Transverse colon (tissue), 4 donors: ENCODE results near the gene RASSF10.

Source experiments
- POLR2AphosphoS5 ChIP-seq, 3 donors: sonication (generic); formaldehyde crosslinking; IDR thresholded peaks; one replicate each; pipeline ENCODE4 v1.6.1; 2016; ENCODE audit warnings: antibody characterized with exemption in 3 of 3
- TF ChIP-seq, protein P1 (sequence below), 5 experiments: fragments of 200-600 bp in 3 of 5; fragments of 450-650 bp in 2 of 5; sonication (generic) in 3 of 5; IDR thresholded peaks; 1 replicate in 2 of 5; 2 replicates in 3 of 5; pipeline ENCODE4 v1.5.1; 2016 to 2017; ENCODE audit warnings: antibody characterized with exemption in 5 of 5, inconsistent platforms in 3 of 5, mild to moderate bottlenecking in 2 of 5, moderate library complexity in 1 of 5

DNA sequence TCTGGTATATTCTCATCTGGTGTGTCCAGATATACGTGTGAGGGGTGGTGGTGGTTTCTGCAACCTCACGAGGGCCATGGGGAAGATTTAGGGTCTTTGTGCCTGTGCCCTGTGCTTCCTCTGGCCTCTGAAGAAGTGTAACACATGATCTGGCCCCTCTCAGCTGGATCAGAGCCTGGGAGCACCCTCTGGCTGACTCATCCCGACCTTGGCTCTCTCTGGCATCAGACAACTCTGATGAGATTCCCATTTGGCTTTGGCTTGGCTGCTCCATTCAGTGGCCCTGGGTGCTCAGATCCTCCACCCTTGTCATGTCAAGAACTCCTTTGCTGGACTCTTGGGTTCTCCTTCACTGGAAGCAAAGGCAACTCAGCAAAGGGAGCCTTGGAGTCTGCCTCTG lies 45.2 kb downstream of the RASSF10 start:
- TF ChIP-seq, protein P1, sequence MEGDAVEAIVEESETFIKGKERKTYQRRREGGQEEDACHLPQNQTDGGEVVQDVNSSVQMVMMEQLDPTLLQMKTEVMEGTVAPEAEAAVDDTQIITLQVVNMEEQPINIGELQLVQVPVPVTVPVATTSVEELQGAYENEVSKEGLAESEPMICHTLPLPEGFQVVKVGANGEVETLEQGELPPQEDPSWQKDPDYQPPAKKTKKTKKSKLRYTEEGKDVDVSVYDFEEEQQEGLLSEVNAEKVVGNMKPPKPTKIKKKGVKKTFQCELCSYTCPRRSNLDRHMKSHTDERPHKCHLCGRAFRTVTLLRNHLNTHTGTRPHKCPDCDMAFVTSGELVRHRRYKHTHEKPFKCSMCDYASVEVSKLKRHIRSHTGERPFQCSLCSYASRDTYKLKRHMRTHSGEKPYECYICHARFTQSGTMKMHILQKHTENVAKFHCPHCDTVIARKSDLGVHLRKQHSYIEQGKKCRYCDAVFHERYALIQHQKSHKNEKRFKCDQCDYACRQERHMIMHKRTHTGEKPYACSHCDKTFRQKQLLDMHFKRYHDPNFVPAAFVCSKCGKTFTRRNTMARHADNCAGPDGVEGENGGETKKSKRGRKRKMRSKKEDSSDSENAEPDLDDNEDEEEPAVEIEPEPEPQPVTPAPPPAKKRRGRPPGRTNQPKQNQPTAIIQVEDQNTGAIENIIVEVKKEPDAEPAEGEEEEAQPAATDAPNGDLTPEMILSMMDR (IDR thresholded peaks at IDR 0.05): no peak
- TF ChIP-seq POLR2AphosphoS5 (IDR thresholded peaks at IDR 0.05): no peak
